ENCODE results near the gene OR6X1. TPM values are rescaled to one million over a fixed set of nuclear protein-coding genes. Genes with fewer than 3 reads are reported as not detected.
"Not testable (repeated sequence)": the region's sequence is repeated elsewhere in the genome, so short reads cannot be mapped to it uniquely, and the experiment has no call there.

OR6X1 gene
- total RNA-seq, 1 donor from 2014 or later: not detected

- Mint-ChIP-seq H3K4me1 (ENCODE audit: low read depth, unreplicated experiment) (no peaks in the 10 kb centered on the region), H3K36me3 (ENCODE audit: low read depth, unreplicated experiment) (no peaks in the 10 kb centered on the region), H3K27me3 (ENCODE audit: low read depth, unreplicated experiment) (peaks cover 2% of the 10 kb centered on the region), H3K27ac (ENCODE audit: unreplicated experiment) (no peak overlapping the region), H3K9me3 (ENCODE audit: unreplicated experiment) (peaks cover 2% of the 10 kb centered on the region), H3K4me3 (ENCODE audit: unreplicated experiment) (no peak overlapping the region)
- no peak overlapping the region for H3K9ac ChIP-seq (ENCODE audit: low read length)
- H3K27me3 ChIP-seq (ENCODE audit: insufficient read depth, low read length): no peaks in the 10 kb centered on the region
- no peaks in the 10 kb centered on the region for H3K79me2 ChIP-seq (ENCODE audit: insufficient read depth, low read length)
- no peaks in the 10 kb centered on the region for H3K4me1 ChIP-seq (ENCODE audit: insufficient read depth, low read length)
- no peak overlapping the region for H2AFZ ChIP-seq (ENCODE audit: low read depth, low read length)
- no peak overlapping the region for H3K4me2 ChIP-seq (ENCODE audit: low read length)
- no peak overlapping the region for H3K27ac ChIP-seq (ENCODE audit: low read depth, low read length)
- TF ChIP-seq, protein P1, sequence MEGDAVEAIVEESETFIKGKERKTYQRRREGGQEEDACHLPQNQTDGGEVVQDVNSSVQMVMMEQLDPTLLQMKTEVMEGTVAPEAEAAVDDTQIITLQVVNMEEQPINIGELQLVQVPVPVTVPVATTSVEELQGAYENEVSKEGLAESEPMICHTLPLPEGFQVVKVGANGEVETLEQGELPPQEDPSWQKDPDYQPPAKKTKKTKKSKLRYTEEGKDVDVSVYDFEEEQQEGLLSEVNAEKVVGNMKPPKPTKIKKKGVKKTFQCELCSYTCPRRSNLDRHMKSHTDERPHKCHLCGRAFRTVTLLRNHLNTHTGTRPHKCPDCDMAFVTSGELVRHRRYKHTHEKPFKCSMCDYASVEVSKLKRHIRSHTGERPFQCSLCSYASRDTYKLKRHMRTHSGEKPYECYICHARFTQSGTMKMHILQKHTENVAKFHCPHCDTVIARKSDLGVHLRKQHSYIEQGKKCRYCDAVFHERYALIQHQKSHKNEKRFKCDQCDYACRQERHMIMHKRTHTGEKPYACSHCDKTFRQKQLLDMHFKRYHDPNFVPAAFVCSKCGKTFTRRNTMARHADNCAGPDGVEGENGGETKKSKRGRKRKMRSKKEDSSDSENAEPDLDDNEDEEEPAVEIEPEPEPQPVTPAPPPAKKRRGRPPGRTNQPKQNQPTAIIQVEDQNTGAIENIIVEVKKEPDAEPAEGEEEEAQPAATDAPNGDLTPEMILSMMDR (IDR thresholded peaks at IDR 0.05; ENCODE audit: insufficient read depth, low read depth, low read length): no peak
- no peak for TF ChIP-seq EZH2 (IDR thresholded peaks at IDR 0.05; ENCODE audit: insufficient read depth, low read length)
- no peaks in the 10 kb centered on the region for H3K36me3 ChIP-seq (ENCODE audit: insufficient read depth, low read length)
- no peaks in the 10 kb centered on the region for H3K9me3 ChIP-seq (ENCODE audit: insufficient read depth, low read depth, low read length)
- no peaks in the 10 kb centered on the region for H4K20me1 ChIP-seq (ENCODE audit: insufficient read depth, low read length)
- no peak for DNase-seq (ENCODE audit: low read depth)
- no peak for FAIRE-seq
- no peak overlapping the region for H3K4me3 ChIP-seq (ENCODE audit: insufficient read depth, low read depth, low read length)
These were observed 1.2 kb downstream of the OR6X1 start for GRCh38 chr11:123753110-123753509.

GRCh38 chr11:123751781-123752180, 2.5 kb downstream of the OR6X1 start:
- Histone ChIP-seq H3K4me2 (ENCODE audit: low read length) (no peak overlapping the region), H3K4me3 (ENCODE audit: insufficient read depth, low read depth, low read length) (no peak overlapping the region), H3K36me3 (ENCODE audit: insufficient read depth, low read length) (no peaks in the 10 kb centered on the region), H3K9ac (ENCODE audit: low read length) (no peak overlapping the region), H2AFZ (ENCODE audit: low read depth, low read length) (no peak overlapping the region), H4K20me1 (ENCODE audit: insufficient read depth, low read length) (no peaks in the 10 kb centered on the region), H3K9me3 (ENCODE audit: insufficient read depth, low read depth, low read length) (no peaks in the 10 kb centered on the region), H3K79me2 (ENCODE audit: insufficient read depth, low read length) (no peaks in the 10 kb centered on the region), H3K27me3 (ENCODE audit: insufficient read depth, low read length) (no peaks in the 10 kb centered on the region), H3K4me1 (ENCODE audit: insufficient read depth, low read length) (no peaks in the 10 kb centered on the region), H3K27ac (ENCODE audit: low read depth, low read length) (no peak overlapping the region)
- DNase-seq (ENCODE audit: low read depth): no peak
- H3K4me1 Mint-ChIP-seq (ENCODE audit: low read depth, unreplicated experiment): no peaks in the 10 kb centered on the region
- TF ChIP-seq, protein P1 (IDR thresholded peaks at IDR 0.05; ENCODE audit: insufficient read depth, low read depth, low read length): no peak
- no peak for TF ChIP-seq EZH2 (IDR thresholded peaks at IDR 0.05; ENCODE audit: insufficient read depth, low read length)
- H3K27ac Mint-ChIP-seq (ENCODE audit: unreplicated experiment): no peak overlapping the region
- no peaks in the 10 kb centered on the region for H3K36me3 Mint-ChIP-seq (ENCODE audit: low read depth, unreplicated experiment)
- peaks cover 2% of the 10 kb centered on the region for H3K27me3 Mint-ChIP-seq (ENCODE audit: low read depth, unreplicated experiment)
- no peak for FAIRE-seq
- H3K4me3 Mint-ChIP-seq (ENCODE audit: unreplicated experiment): no peak overlapping the region
- peaks cover 2% of the 10 kb centered on the region for H3K9me3 Mint-ChIP-seq (ENCODE audit: unreplicated experiment)

DNA sequence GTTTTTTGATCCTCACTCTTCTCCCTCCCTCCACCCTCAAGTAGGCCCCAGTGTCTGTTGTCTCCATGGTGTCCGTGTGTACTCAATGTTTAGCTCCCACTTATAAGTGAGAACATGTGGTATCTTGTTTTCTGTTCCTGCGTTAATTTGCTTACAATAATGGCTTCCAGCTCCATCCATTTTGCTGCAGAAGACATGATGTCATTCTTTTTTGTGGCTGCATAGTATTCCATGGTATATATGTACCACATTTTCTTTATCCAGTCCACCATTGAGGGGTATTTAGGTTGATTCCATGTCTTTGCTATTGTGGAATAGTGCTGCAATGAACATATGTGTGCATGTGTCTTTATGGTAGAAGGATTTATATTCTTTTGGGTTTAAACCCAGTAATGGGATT, 6.0 kb downstream of the OR6X1 start:
- not testable (repeated sequence) for H2AFZ ChIP-seq (ENCODE audit: low read depth, low read length); FAIRE-seq; H3K27ac ChIP-seq (ENCODE audit: low read depth, low read length); H3K9me3 ChIP-seq (ENCODE audit: insufficient read depth, low read depth, low read length); H3K4me2 ChIP-seq (ENCODE audit: low read length); H3K4me3 ChIP-seq (ENCODE audit: insufficient read depth, low read depth, low read length); H3K36me3 Mint-ChIP-seq (ENCODE audit: low read depth, unreplicated experiment); DNase-seq (ENCODE audit: low read depth); H4K20me1 ChIP-seq (ENCODE audit: insufficient read depth, low read length); H3K9me3 Mint-ChIP-seq (ENCODE audit: unreplicated experiment); H3K9ac ChIP-seq (ENCODE audit: low read length); H3K4me1 ChIP-seq (ENCODE audit: insufficient read depth, low read length); H3K36me3 ChIP-seq (ENCODE audit: insufficient read depth, low read length); H3K27me3 ChIP-seq (ENCODE audit: insufficient read depth, low read length); H3K4me1 Mint-ChIP-seq (ENCODE audit: low read depth, unreplicated experiment); H3K27me3 Mint-ChIP-seq (ENCODE audit: low read depth, unreplicated experiment); H3K4me3 Mint-ChIP-seq (ENCODE audit: unreplicated experiment); H3K79me2 ChIP-seq (ENCODE audit: insufficient read depth, low read length); H3K27ac Mint-ChIP-seq (ENCODE audit: unreplicated experiment)
